ENCODE measurements around the gene WDFY3. TPM values are rescaled to one million over a fixed set of nuclear protein-coding genes. Genes with fewer than 3 reads are reported as not detected.

Gene WDFY3
- total and polyA plus RNA-seq, 2 of the 4 experiments (the other 2 are of a cell fraction): 12.5 to 58.1 TPM

GRCh38 chr4:84690481-84690880 is 276.0 kb downstream of the WDFY3 start:
- BruUV-seq (replicated peaks): no TSS peak
- no peak overlapping the region for H3K9ac ChIP-seq (ENCODE audit: low read depth, low read length)
- ATAC-seq (ENCODE audit: low read depth) (no peak), DNase-seq (peak; percentile 3)
- H2BK20ac ChIP-seq (ENCODE audit: low read depth, low read length): peak overlapping the region; percentile 63
- H3K36me3 ChIP-seq (ENCODE audit: control insufficient read depth, insufficient read depth, low read length): peaks cover 24% of the 10 kb centered on the region
- WGBS, 2 experiments (ENCODE audit: extremely low coverage in 2 of 2, insufficient read length in 1 of 2): no CpG with 5 or more reads among the region's 7 CpGs
- no peak overlapping the region for H3K18ac ChIP-seq (ENCODE audit: low read depth, low read length)
- TF ChIP-seq MAZ (IDR thresholded peaks at IDR 0.05; ENCODE audit: borderline replicate concordance, low read depth, low read length) (no peak), NFE2L2 (IDR thresholded peaks at IDR 0.05; ENCODE audit: low read depth, low read length) (no peak), MAFK (IDR thresholded peaks at IDR 0.05; ENCODE audit: low read depth, low read length) (no peak), MXI1 (IDR thresholded peaks at IDR 0.05; ENCODE audit: borderline replicate concordance, low read depth, low read length) (no peak), CTCF (conservative IDR thresholded peaks at IDR 0.05; ENCODE audit: low read depth, low read length) (no peak), BHLHE40 (IDR thresholded peaks at IDR 0.05; ENCODE audit: low read depth, low read length) (no peak), RFX5 (IDR thresholded peaks at IDR 0.05; ENCODE audit: low read depth, low read length) (no peak), POLR2A (IDR thresholded peaks at IDR 0.05; ENCODE audit: low read depth, low read length) (no peak), CHD1 (IDR thresholded peaks at IDR 0.05; ENCODE audit: low read depth, low read length) (no peak), FOS (IDR thresholded peaks at IDR 0.05; ENCODE audit: low read depth, low read length) (no peak), SMC3 (IDR thresholded peaks at IDR 0.05; ENCODE audit: low read depth, low read length) (no peak), RCOR1 (IDR thresholded peaks at IDR 0.05; ENCODE audit: insufficient replicate concordance, low read length) (no peak), RAD21 (IDR thresholded peaks at IDR 0.05; ENCODE audit: low read length) (no peak), CEBPB (IDR thresholded peaks at IDR 0.05; ENCODE audit: low read depth, low read length) (no peak)
- TF ChIP-seq, protein P1, sequence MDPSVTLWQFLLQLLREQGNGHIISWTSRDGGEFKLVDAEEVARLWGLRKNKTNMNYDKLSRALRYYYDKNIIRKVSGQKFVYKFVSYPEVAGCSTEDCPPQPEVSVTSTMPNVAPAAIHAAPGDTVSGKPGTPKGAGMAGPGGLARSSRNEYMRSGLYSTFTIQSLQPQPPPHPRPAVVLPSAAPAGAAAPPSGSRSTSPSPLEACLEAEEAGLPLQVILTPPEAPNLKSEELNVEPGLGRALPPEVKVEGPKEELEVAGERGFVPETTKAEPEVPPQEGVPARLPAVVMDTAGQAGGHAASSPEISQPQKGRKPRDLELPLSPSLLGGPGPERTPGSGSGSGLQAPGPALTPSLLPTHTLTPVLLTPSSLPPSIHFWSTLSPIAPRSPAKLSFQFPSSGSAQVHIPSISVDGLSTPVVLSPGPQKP (IDR thresholded peaks at IDR 0.05; ENCODE audit: borderline replicate concordance, low read depth, low read length): no peak
- TF ChIP-seq, protein P2, sequence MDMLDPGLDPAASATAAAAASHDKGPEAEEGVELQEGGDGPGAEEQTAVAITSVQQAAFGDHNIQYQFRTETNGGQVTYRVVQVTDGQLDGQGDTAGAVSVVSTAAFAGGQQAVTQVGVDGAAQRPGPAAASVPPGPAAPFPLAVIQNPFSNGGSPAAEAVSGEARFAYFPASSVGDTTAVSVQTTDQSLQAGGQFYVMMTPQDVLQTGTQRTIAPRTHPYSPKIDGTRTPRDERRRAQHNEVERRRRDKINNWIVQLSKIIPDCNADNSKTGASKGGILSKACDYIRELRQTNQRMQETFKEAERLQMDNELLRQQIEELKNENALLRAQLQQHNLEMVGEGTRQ (IDR thresholded peaks at IDR 0.05; ENCODE audit: low read depth, low read length): no peak
- H4K8ac ChIP-seq (ENCODE audit: low read depth in 2 of 2, low read length in 2 of 2): peak overlapping the region in 1 of 2 experiments; percentile 12; a peak in 1 of 4 replicates
- H3K23ac ChIP-seq (ENCODE audit: low read depth, low read length): peak overlapping the region; percentile 13; the same call in 1 of the 2 replicates
- in situ Hi-C loops (cut with MboI; ENCODE audit: low sequenced_read_pairs) (no loop called here), dilution Hi-C loops (cut with HindIII; ENCODE audit: low sequenced_read_pairs, unreplicated experiment) (no loop called here), intact Hi-C loops (cut with micrococcal nuclease) (loop anchor here (5.0 to 10.0 kb wide), 2 partner anchors 282 to 1214 kb away; no protein-coding TSS in a partner anchor)
- 0 out of 3 replicates have a peak overlapping the region, but pooled peaks have one; percentile 12 for H2BK15ac ChIP-seq (ENCODE audit: low read depth, low read length)
- peaks cover 26% of the 10 kb centered on the region for H3K9me1 ChIP-seq (ENCODE audit: insufficient read depth, low read length)
- H3K4me3 ChIP-seq (ENCODE audit: insufficient read depth, low read depth, low read length): no peak overlapping the region
- peak overlapping the region; percentile 61 for H3K4ac ChIP-seq (ENCODE audit: low read depth, low read length)
- H3K27me3 ChIP-seq (ENCODE audit: control insufficient read depth, insufficient read depth, low read length): no peaks in the 10 kb centered on the region
- 0 out of 2 replicates have a peak overlapping the region, but pooled peaks have one; percentile 1 for H4K91ac ChIP-seq (ENCODE audit: insufficient read depth, low read depth, low read length)
- peak overlapping the region; percentile 1 for H2BK5ac ChIP-seq (ENCODE audit: low read depth, low read length, poor library complexity, severe bottlenecking)
- ChIA-PET POLR2A (ENCODE audit: unreplicated experiment) (no interaction called here), CTCF (interaction anchor here (0.7 to 0.9 kb wide), 2 partner anchors 55 to 194 kb away, joined by 3 read pairs; no protein-coding TSS in a partner anchor)
- H3K79me1 ChIP-seq (ENCODE audit: low read depth in 1 of 2, low read length in 2 of 2): peaks cover 0 to 16% of the 10 kb centered on the region in 2 experiments; a peak in 2 of 4 replicates
- H4K20me1 ChIP-seq (ENCODE audit: insufficient read depth, low read length): peaks cover 16% of the 10 kb centered on the region
- H3K14ac ChIP-seq (replicated peaks; ENCODE audit: low read depth, low read length): peak overlapping the region; percentile 60; the same call in 1 of the 2 replicates
- H3K56ac ChIP-seq (ENCODE audit: extremely low read depth, insufficient read depth, low read length): no peak overlapping the region
- H3K9me3 ChIP-seq (ENCODE audit: control insufficient read depth, insufficient read depth, low read length): no peaks in the 10 kb centered on the region
- H2AFZ ChIP-seq (replicated peaks; ENCODE audit: low read length, poor library complexity): no peak overlapping the region
- peak overlapping the region; percentile 41; the same call in 1 of the 2 replicates for H2AK5ac ChIP-seq (ENCODE audit: low read depth, low read length)
- H2AK9ac ChIP-seq (replicated peaks; ENCODE audit: low read depth, low read length, poor library complexity): no peak overlapping the region
- peak overlapping the region; percentile 1; the same call in 1 of the 2 replicates for H2BK120ac ChIP-seq (ENCODE audit: low read depth, low read length)
- H4K5ac ChIP-seq (ENCODE audit: low read depth, low read length): no peak overlapping the region
- 0 out of 2 replicates have a peak overlapping the region, but pooled peaks have one; percentile 1 for H3K27ac ChIP-seq (ENCODE audit: insufficient read depth, low read length)
- peaks cover 14% of the 10 kb centered on the region for H3K4me1 ChIP-seq (ENCODE audit: control insufficient read depth, insufficient read depth, low read length)
- H3K4me2 ChIP-seq (ENCODE audit: low read depth, low read length): peak overlapping the region; percentile 85
